ENCODE data around the gene BANP.

DNA sequence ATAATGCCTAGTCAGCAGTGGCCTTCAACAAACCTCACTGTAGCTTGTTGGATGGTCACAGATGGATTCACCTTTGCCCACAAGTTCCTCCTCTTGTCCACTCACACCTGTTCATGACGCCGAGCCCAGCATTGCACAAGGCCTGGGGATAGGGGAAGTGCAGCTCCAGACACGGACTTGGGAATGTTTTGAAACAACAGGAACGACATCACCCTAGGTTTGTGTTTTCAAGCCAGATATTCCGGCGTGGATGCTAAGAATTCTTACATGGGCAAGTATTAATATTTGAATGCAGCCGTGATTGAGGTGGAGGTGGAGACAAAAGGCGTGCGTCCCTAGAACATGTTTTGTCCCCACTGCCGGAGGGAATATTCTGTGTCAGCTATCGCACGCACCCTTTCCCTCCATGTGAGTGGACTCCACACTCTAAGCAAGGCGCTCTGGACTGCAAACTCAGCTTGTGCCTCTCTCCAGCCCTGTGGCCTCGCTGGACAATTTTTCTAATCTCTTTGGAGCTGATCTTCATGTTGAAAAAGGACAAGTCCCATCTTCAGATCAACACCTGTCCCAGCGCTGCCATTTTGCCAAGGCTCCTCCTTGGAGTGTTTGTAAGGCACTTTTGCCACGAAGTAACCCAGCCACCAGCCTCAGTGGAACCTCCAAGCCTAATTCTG lies 2.0 kb upstream of the BANP start:
- TF ChIP-seq POLR2A (IDR thresholded peaks at IDR 0.05) (no peak), POLR2AphosphoS5 (IDR thresholded peaks at IDR 0.05; ENCODE audit: insufficient read depth in 1 of 2, low read depth in 1 of 2) (no peak)
- TF ChIP-seq, protein P1, sequence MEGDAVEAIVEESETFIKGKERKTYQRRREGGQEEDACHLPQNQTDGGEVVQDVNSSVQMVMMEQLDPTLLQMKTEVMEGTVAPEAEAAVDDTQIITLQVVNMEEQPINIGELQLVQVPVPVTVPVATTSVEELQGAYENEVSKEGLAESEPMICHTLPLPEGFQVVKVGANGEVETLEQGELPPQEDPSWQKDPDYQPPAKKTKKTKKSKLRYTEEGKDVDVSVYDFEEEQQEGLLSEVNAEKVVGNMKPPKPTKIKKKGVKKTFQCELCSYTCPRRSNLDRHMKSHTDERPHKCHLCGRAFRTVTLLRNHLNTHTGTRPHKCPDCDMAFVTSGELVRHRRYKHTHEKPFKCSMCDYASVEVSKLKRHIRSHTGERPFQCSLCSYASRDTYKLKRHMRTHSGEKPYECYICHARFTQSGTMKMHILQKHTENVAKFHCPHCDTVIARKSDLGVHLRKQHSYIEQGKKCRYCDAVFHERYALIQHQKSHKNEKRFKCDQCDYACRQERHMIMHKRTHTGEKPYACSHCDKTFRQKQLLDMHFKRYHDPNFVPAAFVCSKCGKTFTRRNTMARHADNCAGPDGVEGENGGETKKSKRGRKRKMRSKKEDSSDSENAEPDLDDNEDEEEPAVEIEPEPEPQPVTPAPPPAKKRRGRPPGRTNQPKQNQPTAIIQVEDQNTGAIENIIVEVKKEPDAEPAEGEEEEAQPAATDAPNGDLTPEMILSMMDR (IDR thresholded peaks at IDR 0.05): no peak
